Activated CD4-positive, alpha-beta T cell treated with anti-CD3 and anti-CD28 coated beads, Interleukin-2, amount 50 U/mL, for 1 hour (primary cell): Measurements from ENCODE around the gene ENTPD6.
"Not testable (repeated sequence)": the region's sequence is repeated elsewhere in the genome, so short reads cannot be mapped to it uniquely, and the experiment has no call there.

ENCODE experiments used
- DNase-seq: peaks from one replicate; pipeline ENCODE4 v3.0.0-alpha.2; 2020

The ENTPD6 gene

DNA sequence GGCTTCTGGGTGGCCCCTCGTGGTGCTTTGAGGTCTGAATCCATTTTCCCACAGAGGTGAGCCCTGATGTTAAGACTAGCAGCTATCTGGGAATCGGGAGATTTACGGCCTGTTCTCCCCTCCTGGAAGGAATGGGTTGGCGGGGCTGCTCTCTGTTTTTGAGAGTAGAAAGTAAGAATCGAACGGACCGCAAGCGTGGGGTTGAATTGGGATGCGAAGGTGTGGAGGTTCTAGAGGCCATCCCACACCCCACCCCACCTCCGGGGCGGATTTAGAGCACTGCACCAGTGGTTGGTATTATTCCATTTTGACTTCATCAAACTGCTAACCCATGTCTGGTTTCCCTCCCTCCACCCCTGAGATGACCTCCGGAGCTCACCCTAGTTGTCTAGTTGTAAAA is 63.8 kb downstream of the ENTPD6 start:
- DNase-seq = no peak

DNA sequence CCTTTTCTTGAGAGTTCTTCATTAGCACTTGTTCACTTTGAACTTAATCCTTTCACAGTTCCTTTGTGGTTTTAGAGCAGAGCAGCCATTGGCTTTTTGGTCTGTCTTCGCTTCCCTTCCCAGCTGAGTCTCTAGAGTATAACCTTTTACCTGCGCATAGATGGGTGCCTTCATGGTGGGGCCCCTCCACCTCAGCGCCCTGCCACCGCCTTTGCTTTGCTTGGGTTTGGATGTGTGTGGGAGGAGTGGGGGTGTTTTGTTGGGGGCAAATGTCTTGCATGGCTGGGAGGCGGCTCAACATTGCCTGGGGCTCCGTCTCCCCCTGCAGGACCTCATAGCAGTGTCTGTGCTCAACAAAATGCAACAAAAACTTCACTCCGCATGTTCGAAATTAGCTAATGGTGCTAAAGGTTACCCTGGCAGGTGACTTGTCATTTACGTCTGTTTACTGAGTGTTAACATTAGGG is 64.3 kb downstream of the ENTPD6 start:
- DNase-seq = no peak

DNA sequence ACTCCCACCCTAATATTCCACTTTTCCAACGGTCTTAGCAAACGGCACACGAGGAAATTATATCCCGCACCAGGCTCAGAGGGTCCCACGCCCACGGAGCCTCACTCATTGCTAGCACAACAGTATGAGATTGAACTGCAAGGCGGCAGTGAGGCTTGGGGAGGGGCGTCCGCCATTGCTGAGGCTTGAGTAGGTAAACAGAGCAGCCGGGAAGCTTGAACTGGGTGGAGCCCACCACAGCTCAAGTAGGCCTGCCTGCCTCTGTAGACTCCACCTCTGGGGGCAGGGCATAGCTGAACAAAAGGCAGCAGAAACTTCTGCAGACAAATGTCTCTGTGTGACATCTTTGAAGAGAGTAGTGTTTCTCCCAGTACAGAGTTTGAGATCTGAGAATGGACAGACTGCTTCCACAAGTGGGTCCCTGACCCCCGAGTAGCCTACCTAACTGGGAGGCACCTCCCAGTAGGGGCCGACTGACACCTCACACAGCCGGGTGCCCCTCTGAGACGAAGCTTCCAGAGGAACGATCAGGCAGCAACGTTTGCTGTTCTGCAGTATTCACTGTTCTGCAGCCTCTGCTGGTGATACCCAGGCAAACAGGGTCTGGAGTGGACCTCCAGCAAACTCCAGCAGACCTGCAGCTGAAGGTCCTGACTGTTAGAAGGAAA is 65.4 kb downstream of the ENTPD6 start:
- not testable (repeated sequence) for DNase-seq

DNA sequence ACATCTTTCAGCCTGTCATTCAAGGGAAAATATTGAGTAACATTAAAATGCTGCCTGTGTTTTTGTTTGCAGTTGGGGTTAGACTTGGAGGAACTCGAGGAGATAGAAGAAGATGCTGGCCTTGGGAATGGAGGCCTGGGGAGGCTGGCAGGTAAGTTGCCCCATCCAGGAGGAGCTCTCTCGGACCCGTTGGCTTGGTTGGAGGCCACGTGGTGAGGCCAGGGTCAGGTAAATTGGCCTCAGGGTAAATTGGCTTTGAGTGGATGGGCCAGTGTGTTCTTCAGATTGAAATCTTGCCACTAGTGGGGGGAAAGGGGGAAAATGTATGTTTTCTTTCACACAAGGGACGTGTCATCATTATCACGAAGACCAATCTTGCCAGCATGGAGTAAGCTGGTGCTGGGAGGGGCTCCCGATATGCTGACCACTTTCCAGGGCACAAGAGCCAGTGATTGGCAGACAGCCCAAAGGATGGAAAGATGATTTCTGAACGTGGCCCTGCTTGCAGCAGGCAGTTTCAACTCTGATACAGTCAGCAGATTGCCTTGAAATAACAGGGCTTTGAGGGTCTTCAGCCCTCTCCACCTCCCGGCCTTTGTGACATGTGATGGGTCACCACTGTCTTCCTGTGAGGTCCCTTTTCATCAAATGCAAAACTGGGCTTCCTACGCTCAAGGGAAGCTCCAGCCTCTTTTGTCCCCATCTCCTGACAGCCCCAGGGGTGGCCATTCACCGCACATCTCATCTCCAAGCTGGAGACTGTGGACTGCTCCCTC is 73.7 kb downstream of the ENTPD6 start:
- no peak for DNase-seq

DNA sequence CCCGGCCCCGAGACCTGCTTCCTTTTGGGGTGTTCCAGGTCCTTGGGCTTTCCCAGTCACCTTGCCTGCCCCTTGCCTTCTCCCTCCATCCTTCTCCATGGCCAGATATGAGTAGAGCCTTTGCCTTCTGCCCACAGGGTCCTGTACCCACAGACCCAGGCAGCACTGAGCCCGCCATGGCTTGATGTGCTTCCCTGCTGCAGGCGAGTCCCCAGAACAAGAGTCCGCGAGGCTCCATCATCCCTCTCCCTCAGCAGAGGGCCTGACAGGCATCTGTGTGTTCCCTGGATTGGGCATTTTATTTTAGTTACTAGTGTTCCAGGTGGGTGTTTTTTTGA is 74.3 kb downstream of the ENTPD6 start:
- no peak for DNase-seq

DNA sequence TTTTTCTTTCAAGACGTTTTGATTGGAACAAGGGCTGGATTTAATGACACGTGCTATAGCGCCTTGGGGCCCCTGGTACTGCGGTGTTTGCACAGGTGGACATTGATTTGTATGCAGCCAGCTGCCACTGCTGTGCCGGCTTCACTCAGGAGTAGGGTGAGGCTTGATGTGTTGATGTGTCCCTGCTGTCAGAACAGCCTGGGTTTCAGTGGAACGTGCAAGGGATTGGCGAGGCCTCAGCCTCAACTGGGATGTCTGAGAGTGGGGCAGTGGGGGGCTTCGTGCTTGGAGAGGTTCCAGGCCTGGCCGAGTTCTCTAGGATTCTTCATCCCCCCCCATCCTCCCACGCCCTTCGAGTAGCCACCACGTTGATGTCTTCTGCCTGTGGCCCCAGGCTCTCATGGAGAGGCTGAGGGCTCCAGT is 75.3 kb downstream of the ENTPD6 start:
- no peak for DNase-seq

DNA sequence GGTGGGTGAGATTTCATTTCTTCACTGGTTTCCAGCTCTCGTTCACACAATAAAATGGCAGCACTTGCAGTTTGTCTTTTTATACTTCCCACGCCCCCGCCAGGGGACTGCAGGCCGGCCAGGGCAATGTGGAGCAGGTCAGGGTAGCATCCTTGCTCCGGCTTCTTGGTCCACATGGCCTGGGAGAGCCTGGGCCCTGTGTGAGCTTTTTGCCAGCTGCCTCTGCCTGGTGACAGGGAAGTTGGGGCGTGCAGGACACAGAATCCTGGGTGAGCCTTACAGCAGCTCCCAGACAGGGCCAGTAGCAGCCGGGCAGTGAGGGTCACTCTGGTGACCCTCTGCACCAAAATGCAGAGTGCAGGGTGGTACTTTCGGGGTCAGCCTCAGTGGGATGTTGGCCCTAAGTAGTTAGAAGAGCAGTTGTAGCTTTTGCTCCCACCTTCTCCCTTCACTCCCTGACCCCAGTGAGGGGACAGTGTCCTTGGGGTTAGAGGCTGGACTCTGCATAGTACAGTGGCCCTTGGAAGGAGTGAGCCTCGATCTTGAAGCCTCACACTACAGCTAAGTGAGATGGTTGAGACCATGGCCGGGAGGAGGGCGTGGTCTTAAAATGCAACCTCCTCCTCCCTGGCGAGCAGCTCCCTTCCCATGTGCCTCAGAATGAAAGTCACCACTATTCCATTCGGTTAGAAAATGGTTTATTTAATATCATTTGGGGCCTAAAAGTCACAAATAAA is 76.1 kb downstream of the ENTPD6 start:
- no peak for DNase-seq

DNA sequence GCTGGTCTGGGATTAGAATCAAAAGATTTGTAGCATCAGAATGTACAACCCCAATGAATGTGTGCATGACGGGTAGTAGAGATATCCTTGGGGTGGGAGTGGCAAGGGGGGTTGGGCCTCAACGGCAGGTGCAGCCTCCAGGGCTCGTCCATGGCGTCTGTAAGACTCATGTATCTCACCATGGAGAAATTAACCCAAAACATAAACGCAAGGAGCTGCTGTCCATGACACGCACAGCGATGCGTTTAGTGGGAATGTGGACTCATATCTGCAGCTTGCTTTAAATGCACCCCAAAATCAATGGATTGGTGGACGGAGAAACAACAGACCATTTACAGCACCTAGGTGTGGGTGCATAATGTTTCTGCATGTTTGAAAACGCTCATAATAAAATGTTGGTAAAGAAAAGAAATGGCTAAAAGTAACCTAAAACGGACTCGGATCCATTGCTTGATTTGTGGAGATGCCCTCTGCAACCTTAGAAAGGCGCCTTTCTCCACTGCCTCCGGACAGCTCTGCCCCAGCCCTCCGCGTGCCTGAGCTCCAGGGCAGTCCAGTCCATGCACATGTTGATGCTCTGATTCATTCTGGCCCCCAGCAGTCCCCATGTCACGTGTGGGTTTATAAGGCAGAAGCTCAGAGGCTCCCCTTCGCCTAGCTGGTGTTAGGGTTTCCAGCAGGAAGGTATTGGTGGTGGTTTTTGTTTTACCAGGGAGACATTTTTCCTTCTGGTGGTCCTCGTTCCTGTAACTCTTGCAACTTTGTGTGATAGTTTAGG is 76.9 kb downstream of the ENTPD6 start:
- no peak for DNase-seq

DNA sequence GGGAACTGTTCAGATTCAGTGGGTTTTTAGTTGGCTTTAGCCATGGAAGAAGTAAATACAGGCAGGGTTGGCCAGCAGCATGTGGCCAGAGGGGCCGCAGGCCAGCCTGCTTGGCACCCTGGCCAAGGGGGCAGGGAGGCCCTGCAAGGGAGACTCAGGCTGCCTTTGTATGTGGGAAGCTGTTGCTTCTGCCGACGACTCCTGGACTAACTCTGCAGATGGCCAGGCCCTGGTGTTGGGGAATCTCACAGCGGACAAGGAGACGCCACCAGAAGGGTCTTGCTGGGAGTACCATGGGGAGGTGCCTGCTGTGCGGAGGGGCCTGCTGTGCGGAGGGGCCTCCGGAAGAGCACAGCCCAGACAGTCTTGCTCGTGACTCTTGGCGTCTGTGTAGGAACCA is 77.5 kb downstream of the ENTPD6 start:
- DNase-seq = no peak

DNA sequence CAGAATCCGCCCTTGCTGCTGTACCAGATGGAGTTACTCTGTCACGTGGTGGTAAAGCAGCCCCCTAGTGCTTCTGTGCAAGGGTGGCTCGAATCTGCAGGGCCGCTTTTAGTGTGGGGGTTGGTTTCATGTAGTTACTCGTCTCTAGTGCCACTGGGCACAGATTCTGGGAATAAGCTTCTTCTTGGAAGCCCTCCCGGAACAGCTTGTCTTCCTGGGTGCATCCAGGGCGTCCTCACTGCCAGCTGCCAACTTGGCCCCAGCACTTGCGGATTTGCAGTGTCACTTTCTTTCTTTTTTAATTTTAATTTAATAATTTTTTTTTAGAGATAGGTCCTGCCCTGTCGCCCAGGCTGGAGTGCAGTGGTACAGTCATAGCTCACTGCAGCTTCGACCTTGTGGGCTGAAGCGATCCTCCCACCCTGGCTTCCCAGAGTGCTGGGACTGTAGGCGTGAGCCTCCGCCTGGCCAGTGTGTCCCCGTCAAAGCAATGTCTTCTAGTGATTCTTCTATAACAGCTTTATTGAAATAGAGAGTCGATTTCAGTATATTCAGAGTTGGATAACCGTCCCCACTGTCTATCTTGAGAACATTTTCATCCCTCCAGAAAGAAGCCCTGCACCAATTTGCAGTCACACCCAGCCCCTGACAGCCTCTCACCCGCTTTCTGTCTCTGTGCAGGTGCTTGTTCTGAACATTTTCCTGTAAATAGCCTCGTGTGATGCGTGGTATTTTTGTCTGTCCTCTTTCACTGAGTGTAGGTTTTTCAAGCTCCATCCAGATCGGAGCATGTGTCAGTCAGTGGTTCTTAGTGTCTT is 78.2 kb downstream of the ENTPD6 start:
- DNase-seq = no peak

DNA sequence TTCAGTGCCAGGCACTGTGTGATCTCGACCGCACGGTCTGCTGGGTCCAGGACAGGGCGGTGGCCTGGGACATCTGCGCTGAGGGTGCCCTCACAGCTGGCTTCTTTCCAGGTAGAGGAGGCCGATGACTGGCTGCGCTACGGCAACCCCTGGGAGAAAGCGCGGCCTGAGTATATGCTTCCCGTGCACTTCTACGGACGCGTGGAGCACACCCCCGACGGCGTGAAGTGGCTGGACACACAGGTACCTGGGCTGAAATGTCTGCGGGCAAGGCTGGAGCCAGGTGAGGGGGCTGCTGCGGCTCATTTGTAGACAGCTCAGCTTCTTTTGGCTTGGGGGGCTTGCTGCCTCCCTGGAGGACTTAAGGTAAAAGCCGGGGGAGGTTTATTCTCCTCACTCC is 79.0 kb downstream of the ENTPD6 start:
- DNase-seq = no peak

DNA sequence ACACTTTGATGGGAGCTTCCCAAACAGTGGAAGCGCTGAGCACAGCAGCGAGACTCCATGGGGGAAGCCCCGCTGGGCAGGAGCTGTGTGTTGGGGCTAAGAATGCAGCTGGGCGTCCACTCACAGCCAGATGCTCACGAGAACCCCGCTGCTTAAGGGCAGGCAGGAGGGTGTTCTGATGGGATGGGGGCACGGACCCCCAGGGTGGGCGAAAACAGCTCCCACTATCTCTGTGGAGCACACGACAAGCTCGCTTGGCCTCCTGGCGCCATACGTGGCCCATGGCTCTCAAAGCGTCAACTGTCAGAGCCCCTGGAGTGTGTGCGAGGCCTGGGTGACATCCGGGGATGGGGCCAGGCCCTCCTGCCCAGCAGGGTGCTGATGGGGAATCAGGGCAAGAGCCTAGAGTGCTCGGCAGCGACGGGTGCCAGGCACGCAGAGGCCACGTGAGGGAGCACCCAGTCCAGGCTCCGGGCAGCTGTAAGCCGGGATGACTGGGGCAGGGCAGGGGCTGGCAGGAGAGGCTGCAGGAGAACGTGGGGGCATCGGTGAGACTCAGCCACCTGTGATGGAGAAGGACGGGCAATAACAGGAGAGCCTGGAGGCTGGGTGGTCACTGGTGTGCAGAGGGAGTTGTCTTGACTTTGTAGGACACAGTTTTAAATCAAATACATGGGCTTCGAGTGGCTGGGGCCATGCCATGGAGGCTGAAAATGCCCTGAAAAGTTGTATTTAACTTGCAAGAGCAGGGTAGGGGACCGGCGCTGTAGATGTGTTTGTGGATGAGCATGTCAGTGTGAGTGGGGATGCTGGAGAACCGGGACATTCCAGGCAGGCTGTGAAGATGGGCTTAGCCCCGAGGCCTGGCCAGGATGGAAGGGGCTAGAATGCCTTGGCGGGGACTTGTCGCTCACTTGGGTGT is 79.6 kb downstream of the ENTPD6 start:
- no peak for DNase-seq

DNA sequence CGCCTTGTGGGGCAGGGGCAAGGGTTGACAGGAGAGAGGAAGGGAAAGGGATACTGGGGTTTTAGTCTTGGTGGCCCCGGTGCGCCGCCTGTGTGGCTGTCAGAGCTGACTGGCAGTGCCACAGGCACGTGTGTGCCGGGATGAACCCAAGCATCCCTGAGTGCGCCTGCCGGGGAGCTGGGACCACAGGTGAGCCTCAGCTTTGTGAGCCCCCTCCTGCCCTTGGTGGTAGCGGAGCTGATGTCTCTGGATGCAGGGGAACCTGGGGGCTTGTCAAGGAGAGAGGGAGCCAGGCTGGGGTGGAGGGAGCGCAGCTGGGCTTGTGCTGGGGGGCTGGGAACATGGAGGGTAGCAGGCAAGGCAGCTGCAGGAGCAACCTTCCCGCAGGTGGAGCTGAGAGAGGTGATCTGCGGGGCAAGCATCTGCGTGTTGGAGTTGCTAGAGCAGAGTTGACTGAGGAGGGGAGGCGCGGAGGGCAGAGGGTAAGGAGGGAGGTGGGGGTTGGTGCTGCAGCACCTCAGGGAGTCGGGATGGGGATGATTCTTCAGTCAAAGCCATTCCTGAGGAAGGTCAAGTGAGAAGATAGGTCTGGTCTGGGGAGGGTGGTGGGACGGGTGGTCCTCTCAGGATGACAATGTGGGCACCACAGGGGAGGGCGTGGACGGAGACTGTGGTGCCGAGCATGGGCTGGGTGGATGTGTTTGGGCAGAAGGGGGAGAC is 80.5 kb downstream of the ENTPD6 start:
- no peak for DNase-seq
